C4-2B (cell line): ENCODE data around the gene TMEM80.

Source experiments
- ZFX ChIP-seq: fragments of 450-650 bp; IDR thresholded peaks from 2 replicates; pipeline ENCODE4 v1.6.1; 2017
- TF ChIP-seq, protein P1 (sequence below): fragments of 450-650 bp; conservative IDR thresholded peaks from 2 replicates; pipeline ENCODE4 v1.5.1; 2017; ENCODE audit warnings: mild to moderate bottlenecking

DNA sequence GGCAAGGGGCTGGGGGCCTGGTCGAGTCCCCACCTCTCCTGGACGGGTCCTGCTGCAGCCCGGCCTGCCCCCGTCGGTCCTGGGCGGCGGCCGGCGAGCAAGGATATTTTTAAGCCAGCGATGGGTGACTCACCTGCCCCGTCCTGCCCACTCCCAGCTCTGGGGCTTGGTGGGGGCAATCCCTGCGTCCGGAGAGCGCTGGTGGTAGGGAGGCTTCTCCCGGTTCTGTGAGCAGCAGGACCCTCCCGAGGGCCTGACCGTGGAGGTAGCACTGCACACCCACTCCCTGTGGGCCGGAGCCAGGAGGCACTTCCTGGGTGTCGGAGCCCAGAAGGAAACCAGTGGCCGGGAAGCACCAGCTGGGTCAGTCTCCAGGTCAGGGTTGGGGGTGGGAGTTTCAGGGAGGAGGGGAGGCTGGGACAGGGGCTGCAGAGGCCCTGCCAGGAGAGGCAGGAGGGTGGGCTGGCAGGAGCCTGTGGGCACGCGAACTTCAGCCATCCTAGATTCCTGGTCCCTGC, 10.9 kb downstream of the TMEM80 start:
- TF ChIP-seq, protein P1, sequence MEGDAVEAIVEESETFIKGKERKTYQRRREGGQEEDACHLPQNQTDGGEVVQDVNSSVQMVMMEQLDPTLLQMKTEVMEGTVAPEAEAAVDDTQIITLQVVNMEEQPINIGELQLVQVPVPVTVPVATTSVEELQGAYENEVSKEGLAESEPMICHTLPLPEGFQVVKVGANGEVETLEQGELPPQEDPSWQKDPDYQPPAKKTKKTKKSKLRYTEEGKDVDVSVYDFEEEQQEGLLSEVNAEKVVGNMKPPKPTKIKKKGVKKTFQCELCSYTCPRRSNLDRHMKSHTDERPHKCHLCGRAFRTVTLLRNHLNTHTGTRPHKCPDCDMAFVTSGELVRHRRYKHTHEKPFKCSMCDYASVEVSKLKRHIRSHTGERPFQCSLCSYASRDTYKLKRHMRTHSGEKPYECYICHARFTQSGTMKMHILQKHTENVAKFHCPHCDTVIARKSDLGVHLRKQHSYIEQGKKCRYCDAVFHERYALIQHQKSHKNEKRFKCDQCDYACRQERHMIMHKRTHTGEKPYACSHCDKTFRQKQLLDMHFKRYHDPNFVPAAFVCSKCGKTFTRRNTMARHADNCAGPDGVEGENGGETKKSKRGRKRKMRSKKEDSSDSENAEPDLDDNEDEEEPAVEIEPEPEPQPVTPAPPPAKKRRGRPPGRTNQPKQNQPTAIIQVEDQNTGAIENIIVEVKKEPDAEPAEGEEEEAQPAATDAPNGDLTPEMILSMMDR: no peak
- TF ChIP-seq ZFX: no peak
